ENCODE measurements around the gene RBFA.

- TF ChIP-seq CTCF (IDR thresholded peaks at IDR 0.05; ENCODE audit: low read depth, low read length, poor library complexity, severe bottlenecking) = no peak
- no peak for TF ChIP-seq EZH2phosphoT487 (IDR thresholded peaks at IDR 0.05; ENCODE audit: borderline replicate concordance, low read length)
Measured at GRCh38 chr18:80068571-80069272, 34.5 kb downstream of the RBFA start.

Measured in DOHH2 (cell line).